ENCODE data around the gene CBFA2T3. TPM values are rescaled to one million over a fixed set of nuclear protein-coding genes. Genes with fewer than 3 reads are reported as not detected.

The CBFA2T3 gene
- not detected in 2 replicates for total RNA-seq

DNA sequence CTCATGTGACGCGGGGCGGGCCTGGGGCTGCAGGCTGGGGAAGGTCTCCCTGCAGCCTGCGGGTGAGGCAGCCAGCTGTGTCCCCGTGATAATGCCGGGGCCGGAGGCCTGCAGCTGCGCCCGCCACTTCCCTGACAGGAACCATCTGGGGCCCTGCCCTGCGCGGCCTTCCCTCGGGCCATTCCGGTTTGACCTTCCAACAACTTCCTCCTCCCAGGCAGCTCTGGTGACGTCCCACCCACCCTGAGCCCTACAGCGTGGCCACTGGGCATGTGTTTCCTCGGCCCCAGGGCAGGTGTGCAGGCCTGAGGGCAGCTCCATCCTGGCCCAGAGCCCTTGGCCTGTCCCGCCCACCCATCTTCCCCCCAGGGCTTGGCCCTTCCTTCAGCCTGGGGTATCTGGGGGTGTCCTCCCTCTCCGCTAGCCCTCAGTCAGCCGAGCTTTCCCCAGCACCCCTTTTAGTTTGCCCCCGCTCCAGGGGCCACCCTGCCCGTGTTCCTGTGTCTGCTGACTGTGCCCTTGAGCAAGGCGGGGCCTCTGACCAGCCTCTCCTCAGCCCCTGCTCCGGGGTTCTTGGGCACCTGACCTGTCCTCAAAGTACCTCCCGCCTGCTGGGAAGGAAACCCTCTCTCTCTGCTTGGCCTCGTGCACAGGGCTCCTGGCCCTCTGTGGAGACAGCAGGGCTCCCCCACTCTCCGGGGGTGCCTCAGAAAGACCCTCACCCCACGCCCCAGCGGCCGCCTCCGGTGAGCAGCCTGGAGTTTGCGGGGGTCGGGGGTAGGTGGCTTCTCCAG lies at the start of gene CBFA2T3:
Gene CBFA2T3, minus strand, starts transcription at position 190 of the 794 bp plus-strand sequence. CDS start 400 bp downstream, outside the sequence.
- H3K27me3 Mint-ChIP-seq, result peaks cover 15% of the 10 kb centered on the region
- H3K36me3 Mint-ChIP-seq (ENCODE audit: low read depth), result no peaks in the 10 kb centered on the region
- no peaks in the 10 kb centered on the region for H3K9me3 Mint-ChIP-seq
- no peak within 1 kb of the TSS for H3K27ac Mint-ChIP-seq
- no peak within 1 kb of the TSS for H3K4me3 Mint-ChIP-seq
- H3K4me1 Mint-ChIP-seq, result no peaks in the 10 kb centered on the region
- intact Hi-C loops (cut with micrococcal nuclease), result no loop called here
- no peak for DNase-seq

DNA sequence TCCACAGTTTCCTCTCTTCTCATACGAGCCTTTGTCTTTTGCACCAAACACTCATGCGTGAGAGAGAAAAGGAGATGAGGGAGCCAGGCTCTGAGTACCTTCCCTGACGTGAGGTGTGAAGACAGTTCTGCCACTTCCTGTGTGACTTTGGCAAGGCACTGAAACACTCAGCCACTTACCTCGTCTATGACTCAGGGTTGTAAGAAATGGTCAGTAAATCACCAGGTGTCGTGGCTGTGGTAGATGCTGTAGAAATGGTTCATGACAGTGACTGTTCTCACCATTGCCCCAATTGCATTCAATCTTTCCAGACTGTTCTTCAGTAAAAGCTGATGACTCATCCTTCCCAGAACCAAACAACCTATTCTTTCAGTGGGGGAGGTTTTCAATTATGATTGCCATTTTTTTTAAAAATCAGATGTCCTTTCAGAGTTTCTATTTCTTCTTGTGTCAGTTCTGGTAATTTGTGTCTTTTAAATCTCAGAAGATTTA lies 49.2 kb upstream of the CBFA2T3 start:
- H3K27me3 Mint-ChIP-seq, result no peaks in the 10 kb centered on the region
- intact Hi-C loops (cut with micrococcal nuclease), result loop anchor here (1.0 kb wide), 1 partner anchor 71 kb away; no protein-coding TSS in a partner anchor
- peak overlapping the region; percentile 75 for H3K27ac Mint-ChIP-seq
- H3K9me3 Mint-ChIP-seq, result peaks cover 24% of the 10 kb centered on the region
- peaks cover 18% of the 10 kb centered on the region for H3K4me1 Mint-ChIP-seq
- H3K4me3 Mint-ChIP-seq, result peak overlapping the region; percentile 16
- H3K36me3 Mint-ChIP-seq (ENCODE audit: low read depth), result peaks cover 18% of the 10 kb centered on the region
- DNase-seq, result peak; percentile 86

DNA sequence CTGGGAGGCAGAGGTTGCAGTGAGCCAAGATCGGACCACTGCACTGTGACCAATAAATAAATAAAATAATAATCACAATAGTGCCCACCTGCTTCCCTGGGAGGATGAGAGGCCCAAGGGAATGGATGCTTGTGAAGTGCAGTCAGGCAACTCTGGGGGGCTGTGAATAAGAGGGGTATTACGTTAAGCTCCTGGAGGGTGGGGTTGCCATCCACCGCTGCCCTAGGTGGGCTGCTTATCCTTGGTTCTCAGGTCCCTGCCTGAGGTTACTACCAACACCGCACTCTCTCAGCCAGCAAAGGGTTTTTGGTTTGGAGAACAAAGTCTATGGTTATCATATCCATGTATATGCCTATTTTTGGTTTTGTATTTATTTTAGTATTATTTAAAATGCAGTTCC lies 48.6 kb upstream of the CBFA2T3 start:
- Mint-ChIP-seq H3K36me3 (ENCODE audit: low read depth) (peaks cover 15% of the 10 kb centered on the region), H3K9me3 (peaks cover 21% of the 10 kb centered on the region), H3K27me3 (no peaks in the 10 kb centered on the region), H3K27ac (peak overlapping the region; percentile 75), H3K4me1 (peaks cover 14% of the 10 kb centered on the region), H3K4me3 (no peak overlapping the region)
- intact Hi-C loops (cut with micrococcal nuclease), result loop anchor here (1.0 kb wide), 1 partner anchor 72 kb away; no protein-coding TSS in a partner anchor
- no peak for DNase-seq

DNA sequence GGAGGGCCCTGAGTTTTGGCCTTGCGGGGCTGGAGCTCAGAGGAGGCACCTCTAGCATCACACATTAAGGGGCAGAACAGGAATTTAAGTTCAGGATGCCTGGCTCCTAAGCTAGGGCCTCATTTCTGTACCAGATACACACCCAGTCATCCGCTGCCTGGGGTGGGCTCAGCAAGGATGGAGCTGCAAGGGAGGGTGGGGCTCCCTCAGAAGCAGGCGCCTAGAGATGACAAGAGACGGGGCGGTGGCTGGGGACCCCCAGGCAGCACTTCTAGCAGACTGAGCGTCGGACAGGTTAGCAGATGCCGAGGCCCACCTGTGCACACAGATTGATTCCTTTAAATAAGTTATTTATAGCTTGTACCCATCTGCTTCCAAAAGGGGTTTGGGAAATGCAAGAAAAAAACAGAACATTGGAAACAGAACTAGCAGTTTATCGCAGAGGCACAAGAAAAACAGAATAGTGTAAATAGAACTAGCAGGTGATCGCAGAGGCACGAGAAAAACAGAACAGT lies 47.6 kb upstream of the CBFA2T3 start:
- Mint-ChIP-seq H3K36me3 (ENCODE audit: low read depth) (peaks cover 15% of the 10 kb centered on the region), H3K27me3 (no peaks in the 10 kb centered on the region), H3K27ac (peak overlapping the region; percentile 60), H3K9me3 (peaks cover 21% of the 10 kb centered on the region), H3K4me3 (no peak overlapping the region), H3K4me1 (peaks cover 19% of the 10 kb centered on the region)
- DNase-seq, result no peak
- intact Hi-C loops (cut with micrococcal nuclease), result no loop called here

DNA sequence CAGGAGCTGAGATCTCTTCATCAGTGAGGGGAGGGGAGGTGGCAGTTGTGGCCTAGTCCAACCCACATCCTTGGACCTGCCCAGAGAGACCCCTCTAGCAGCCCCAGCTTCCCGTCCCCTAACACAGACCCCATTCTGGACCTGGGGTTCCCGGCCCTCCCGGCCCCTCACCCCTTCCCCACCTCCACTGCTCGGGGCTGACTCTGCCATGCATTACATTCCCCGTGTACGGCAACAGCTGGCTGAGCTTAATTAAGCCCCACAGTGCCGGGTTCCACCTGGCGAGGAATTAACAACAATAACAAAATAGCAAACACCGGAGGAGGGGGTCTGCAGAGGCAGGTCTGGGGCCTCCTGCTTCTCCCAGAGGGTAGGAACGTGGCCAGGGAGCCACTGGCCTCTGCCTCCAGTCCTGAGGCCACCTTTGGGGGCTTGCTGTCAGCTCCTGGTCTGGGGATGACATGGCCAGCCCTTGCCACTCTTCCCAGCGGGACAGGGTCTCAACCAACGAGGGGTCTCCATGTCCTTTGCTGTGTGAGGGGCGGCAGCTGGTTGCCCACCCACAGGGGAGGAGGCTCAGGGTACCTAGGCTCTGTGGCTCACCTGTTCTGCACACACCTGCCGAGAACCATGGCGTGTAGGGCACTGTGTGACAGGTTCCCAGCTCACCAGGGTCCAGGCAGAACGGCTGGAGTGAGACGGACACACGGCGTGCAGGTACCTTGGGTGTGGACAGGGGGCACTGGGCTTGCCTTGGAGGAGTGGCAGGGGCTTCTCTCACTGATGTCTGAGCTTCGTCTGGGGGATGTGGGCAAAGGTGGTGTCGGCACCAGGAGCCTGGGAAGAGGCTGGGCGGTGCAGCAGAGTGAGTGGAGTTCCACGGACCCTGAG lies 46.9 kb upstream of the CBFA2T3 start:
- Mint-ChIP-seq H3K4me3 (no peak overlapping the region), H3K27ac (peak overlapping the region; percentile 60), H3K4me1 (peaks cover 19% of the 10 kb centered on the region), H3K36me3 (ENCODE audit: low read depth) (peaks cover 15% of the 10 kb centered on the region), H3K27me3 (no peaks in the 10 kb centered on the region), H3K9me3 (peaks cover 21% of the 10 kb centered on the region)
- DNase-seq, result no peak
- intact Hi-C loops (cut with micrococcal nuclease), result no loop called here

DNA sequence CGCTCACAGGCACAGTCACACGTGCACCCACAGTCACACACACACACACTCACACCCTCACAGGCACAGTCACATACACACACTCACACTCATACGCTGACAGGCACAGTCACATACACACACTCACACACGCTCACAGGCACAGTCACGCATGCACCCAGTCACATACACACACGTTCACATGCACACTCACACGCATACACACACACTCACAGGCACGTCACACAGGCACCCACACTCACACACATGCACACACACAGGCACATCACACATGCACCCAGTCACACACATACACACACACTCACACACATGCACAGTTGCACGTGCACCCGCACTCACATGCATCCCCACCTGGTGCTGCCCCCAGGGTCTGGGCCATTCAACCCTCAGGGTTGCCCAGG lies 46.1 kb upstream of the CBFA2T3 start:
- peak overlapping the region; percentile 18 for H3K27ac Mint-ChIP-seq
- intact Hi-C loops (cut with micrococcal nuclease), result no loop called here
- H3K4me1 Mint-ChIP-seq, result peaks cover 19% of the 10 kb centered on the region
- H3K27me3 Mint-ChIP-seq, result no peaks in the 10 kb centered on the region
- no peak overlapping the region for H3K4me3 Mint-ChIP-seq
- no peak for DNase-seq
- peaks cover 21% of the 10 kb centered on the region for H3K9me3 Mint-ChIP-seq
- H3K36me3 Mint-ChIP-seq (ENCODE audit: low read depth), result peaks cover 15% of the 10 kb centered on the region

DNA sequence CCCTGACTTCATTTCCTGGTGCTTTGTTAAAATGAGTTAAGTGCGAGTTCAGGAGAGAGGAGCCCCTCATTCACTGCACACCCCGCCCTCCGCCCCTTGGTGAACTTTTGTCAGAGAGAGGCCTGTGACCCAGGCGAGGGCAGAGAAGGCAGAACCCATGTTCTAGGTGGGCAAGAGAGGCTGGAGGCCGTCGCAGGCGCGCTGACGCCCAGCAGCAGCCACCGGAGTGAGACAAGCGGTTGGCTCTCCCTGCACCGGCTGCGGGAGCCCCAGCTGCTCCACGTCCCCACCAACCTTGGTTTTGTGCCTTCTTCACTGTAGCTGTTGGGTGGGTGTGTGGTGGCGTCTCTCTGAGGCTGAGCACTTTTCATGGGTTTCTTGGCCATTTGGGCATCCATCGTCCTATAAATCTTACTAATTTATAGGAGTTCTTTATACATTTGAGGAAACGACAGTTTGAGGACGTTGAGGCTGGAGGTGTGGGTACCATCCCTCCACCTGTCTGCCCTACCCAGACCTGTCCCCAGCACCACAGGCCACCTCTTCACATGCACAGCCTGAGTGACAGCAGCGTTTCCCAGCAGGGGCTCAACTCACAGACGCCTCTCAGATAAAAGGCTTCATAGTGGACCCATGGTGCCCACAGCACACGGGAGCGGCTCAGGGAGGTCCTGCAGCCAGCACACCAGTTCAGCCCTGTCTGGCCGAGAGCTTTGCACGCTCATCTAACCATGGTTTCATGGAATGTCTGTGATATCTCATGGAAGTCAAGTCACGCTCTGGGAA lies 45.2 kb upstream of the CBFA2T3 start:
- peaks cover 17% of the 10 kb centered on the region for H3K4me1 Mint-ChIP-seq

DNA sequence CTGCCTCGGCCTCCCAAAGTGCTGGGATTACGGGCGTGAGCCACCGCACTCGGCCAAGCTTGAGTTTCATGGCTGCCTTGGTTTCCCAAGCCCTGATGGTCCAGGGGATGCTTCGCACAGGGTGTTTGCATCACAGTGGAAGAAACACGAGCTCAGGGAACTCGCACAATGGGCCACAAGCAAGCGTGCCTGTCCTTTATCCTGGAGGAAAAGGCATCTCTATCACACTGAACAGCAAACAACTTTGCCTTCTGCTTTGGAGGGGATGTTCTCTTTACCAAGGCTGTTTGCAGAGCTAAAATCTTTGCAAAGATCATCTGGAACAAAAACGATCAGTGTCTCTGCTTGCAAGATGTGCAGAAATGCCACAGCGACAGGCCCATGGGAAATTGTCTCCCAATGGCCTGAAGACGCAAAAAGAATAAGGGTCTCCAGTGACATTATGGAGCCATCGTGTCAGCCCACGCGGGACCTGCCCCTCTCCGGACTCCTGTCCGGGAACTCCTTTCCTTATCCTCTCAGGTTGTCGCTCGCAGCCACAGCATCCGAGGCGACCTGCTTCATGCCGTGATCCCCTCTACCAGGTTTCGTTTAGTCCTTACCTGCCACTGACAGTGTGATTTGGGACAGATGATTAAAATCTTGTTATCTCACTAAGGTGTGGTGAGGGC lies 44.1 kb upstream of the CBFA2T3 start:
- H3K9me3 Mint-ChIP-seq, result peaks cover 13% of the 10 kb centered on the region
- intact Hi-C loops (cut with micrococcal nuclease), result no loop called here

More for the DNA sequence above, 45.2 kb upstream of the CBFA2T3 start:
- Mint-ChIP-seq H3K9me3 (peaks cover 17% of the 10 kb centered on the region), H3K4me3 (no peak overlapping the region), H3K36me3 (ENCODE audit: low read depth) (peaks cover 11% of the 10 kb centered on the region), H3K27me3 (no peaks in the 10 kb centered on the region), H3K27ac (no peak overlapping the region)
- intact Hi-C loops (cut with micrococcal nuclease), result no loop called here
- DNase-seq, result no peak

DNA sequence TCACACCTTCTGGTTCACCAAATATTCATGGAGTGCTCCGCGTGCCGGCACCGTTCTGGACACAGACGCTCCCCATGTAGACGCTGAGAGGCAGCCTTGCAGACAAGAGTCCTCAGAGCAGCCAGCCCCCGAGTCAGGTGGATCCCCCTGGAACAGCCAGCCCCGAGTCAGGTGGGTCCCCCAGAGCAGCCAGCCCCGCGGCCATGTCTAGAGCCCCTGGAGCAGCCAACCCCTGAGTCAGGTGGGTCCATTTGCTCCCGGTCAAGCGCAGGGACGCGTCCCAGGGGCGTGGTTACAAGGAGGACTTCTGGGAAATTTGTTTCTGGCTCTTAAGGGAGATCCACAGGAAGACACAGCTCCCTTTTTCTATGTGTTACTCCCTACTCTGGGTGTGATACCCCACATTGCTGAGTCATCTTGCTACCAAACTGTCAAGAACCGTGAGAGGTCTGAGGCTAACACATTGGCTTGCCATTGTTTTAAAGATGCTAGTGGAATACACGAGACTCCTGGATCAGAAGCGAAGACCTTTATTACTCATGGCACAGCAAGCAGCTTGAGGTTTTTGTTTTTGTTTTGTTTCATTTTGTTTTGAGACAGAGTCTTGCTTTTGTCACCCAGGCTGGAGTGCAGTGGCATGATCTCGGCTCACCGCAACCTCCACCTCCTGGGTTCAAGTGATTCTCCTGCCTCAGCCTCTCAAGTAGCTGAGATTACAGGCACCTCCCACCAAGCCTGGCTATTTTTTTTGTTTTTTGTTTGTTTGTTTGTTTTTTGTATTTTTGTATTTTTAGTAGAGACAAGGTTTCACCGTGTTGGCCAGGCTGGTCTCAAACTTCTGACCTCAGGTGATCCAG lies 43.3 kb upstream of the CBFA2T3 start:
- H3K4me3 Mint-ChIP-seq, result no peak overlapping the region
- H3K36me3 Mint-ChIP-seq (ENCODE audit: low read depth), result peaks cover 2% of the 10 kb centered on the region
- H3K9me3 Mint-ChIP-seq, result peaks cover 15% of the 10 kb centered on the region
- intact Hi-C loops (cut with micrococcal nuclease), result no loop called here
- H3K27ac Mint-ChIP-seq, result no peak overlapping the region
- peaks cover 9% of the 10 kb centered on the region for H3K4me1 Mint-ChIP-seq
- DNase-seq, result peak; percentile 77
- H3K27me3 Mint-ChIP-seq, result no peaks in the 10 kb centered on the region

More for the DNA sequence above, 44.1 kb upstream of the CBFA2T3 start:
- Mint-ChIP-seq H3K36me3 (ENCODE audit: low read depth) (peaks cover 4% of the 10 kb centered on the region), H3K4me1 (peaks cover 10% of the 10 kb centered on the region), H3K27me3 (no peaks in the 10 kb centered on the region), H3K4me3 (no peak overlapping the region), H3K27ac (no peak overlapping the region)
- DNase-seq, result no peak

DNA sequence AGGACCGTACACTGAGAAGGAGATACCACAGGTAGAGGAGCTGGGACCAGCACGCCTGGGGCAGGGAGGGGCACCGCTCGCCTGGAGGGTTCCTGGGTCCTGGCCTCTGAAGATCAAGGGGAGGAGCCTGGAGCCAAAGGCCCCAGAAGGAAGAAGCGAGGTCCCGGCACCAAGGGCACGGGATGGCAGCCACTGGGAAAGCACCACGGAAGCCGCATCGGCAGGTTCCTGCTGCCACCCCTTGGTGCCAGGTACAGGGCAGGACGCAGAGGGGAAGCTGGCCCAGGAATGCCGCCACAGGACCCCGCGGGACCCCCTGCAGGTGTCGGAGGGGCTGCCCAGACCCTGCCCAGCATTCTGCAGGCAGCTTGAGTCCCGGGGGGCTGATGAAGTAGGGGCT lies 42.5 kb upstream of the CBFA2T3 start:
- Mint-ChIP-seq H3K9me3 (peaks cover 10% of the 10 kb centered on the region), H3K4me3 (no peak overlapping the region), H3K4me1 (peaks cover 6% of the 10 kb centered on the region), H3K27me3 (no peaks in the 10 kb centered on the region), H3K36me3 (ENCODE audit: low read depth) (no peaks in the 10 kb centered on the region), H3K27ac (no peak overlapping the region)
- no peak for DNase-seq
- intact Hi-C loops (cut with micrococcal nuclease), result no loop called here

DNA sequence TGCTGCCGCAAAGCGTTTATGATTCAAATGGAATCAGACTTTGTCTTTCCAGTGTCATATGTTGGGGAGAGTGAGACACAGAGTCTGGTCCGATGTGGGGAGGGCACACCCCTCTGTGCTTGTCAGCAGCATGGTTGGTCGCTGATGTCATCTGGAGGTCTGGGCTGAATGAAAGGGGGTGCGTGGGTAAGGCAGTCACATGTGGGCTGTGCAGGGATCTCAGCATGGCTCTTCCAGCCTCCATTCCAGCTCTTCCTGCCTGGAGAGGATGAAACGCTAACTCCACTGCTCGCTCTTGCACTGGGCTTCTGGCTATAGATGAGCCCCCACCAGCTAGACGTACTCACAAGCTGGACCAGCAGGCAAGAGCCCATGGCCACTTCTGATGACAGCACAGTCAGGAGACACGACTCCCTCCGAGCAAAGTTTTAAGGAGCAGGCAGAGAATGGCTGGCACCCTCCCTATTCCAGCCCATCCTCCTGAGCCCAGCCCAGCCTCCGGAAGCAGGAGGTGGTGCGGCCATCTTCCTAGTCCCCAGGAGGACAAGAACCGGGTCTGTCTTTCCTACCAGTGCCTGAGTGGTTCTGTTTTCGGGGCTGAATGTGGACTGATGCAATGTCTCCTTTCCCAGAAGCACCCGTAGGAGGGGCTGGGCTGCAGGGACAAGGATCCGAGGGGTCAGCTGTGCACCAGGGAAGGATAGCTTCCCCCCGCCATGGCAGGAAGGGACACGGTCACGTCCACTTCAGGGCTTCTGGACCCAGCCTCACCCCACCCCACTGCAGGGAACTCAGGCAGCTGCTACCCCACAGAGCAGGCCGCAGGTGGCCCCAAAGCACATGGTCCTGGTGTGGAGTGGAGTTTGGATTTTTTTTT lies 41.5 kb upstream of the CBFA2T3 start:
- DNase-seq, result no peak
- Mint-ChIP-seq H3K9me3 (peaks cover 10% of the 10 kb centered on the region), H3K27me3 (no peaks in the 10 kb centered on the region), H3K36me3 (ENCODE audit: low read depth) (no peaks in the 10 kb centered on the region), H3K4me1 (peaks cover 6% of the 10 kb centered on the region), H3K4me3 (no peak overlapping the region), H3K27ac (no peak overlapping the region)
- intact Hi-C loops (cut with micrococcal nuclease), result no loop called here
